Vagina (tissue), 2 donors: ENCODE measurements around the gene SAMD10. TPM values are rescaled to one million over a fixed set of nuclear protein-coding genes. Genes with fewer than 3 reads are reported as not detected.

Experiments
- DNase-seq, 2 donors: peaks; one replicate each; pipeline ENCODE4 v3.0.0-alpha.2; 2017; ENCODE audit errors: extremely low spot score in 2 of 2
- H3K27ac ChIP-seq: fragments of 200-600 bp; sonication (generic); one replicate; pipeline ENCODE4 v1.5.1; 2019
- H3K27me3 ChIP-seq: fragments of 200-600 bp; sonication (generic); one replicate; pipeline ENCODE4 v1.5.1; 2019
- H3K36me3 ChIP-seq, 2 donors: fragments of 200-600 bp; sonication (generic); one replicate each; pipeline ENCODE4 v1.5.1; 2017 to 2019
- H3K4me1 ChIP-seq: fragments of 200-600 bp; sonication (generic); one replicate; pipeline ENCODE4 v1.5.1; 2019
- H3K4me3 ChIP-seq, 2 donors: fragments of 200-600 bp; sonication (generic); 1 replicate in 1 of 2; 2 replicates in 1 of 2; pipeline ENCODE4 v1.5.1; 2016 to 2019
- H3K9me3 ChIP-seq: fragments of 200-600 bp; sonication (generic); one replicate; pipeline ENCODE4 v1.5.1; 2019
- CTCF ChIP-seq, 3 experiments: fragments of 450-650 bp in 2 of 3; fragments of 200-600 bp in 1 of 3; sonication (generic) in 1 of 3; IDR thresholded peaks; one replicate each; pipeline ENCODE4 v1.5.1; 2017 to 2019; ENCODE audit warnings: antibody characterized with exemption in 3 of 3, mild to moderate bottlenecking in 2 of 3, moderate library complexity in 2 of 3
- POLR2A ChIP-seq, 2 donors: fragments of 450-650 bp; IDR thresholded peaks; one replicate each; pipeline ENCODE4 v1.6.1; 2017; ENCODE audit warnings: antibody characterized with exemption in 2 of 2, mild to moderate bottlenecking in 2 of 2, moderate library complexity in 2 of 2
- POLR2AphosphoS5 ChIP-seq, 2 donors: sonication (generic); formaldehyde crosslinking; IDR thresholded peaks; one replicate each; pipeline ENCODE4 v1.9.0; 2017; ENCODE audit warnings: antibody characterized with exemption in 2 of 2, mild to moderate bottlenecking in 2 of 2, low read depth in 1 of 2; ENCODE audit not compliant: insufficient read depth in 1 of 2
- intact Hi-C: fragments of 100-400 bp; cut with DNase I; formaldehyde crosslinking; loops from one replicate; pipeline ENCODE4 v1.15.1; 2023
- total RNA-seq: library from RNA; depleted of rRNA; stranded (reverse); fragments of >200 nt; gene quantifications from one replicate; pipeline ENCODE4 v1.2.3, GENCODE V29; 2016

The SAMD10 gene
- total RNA-seq, 1 donor from 2014 or later: 11.8 TPM

GRCh38 chr20:64024141-64024990 lies 44.9 kb upstream of the SAMD10 start:
- H3K36me3 ChIP-seq: peaks cover 0 to 86% of the 10 kb centered on the region in 2 donors
- intact Hi-C loops: no loop called here
- TF ChIP-seq POLR2A (IDR thresholded peaks at IDR 0.05) (no peak), POLR2AphosphoS5 (IDR thresholded peaks at IDR 0.05; ENCODE audit: insufficient read depth in 1 of 2, low read depth in 1 of 2) (no peak), CTCF (IDR thresholded peaks at IDR 0.05) (no peak)

GRCh38 chr20:64023361-64024140 lies 44.1 kb upstream of the SAMD10 start:
- Histone ChIP-seq H3K36me3 (peaks cover 0 to 88% of the 10 kb centered on the region in 2 donors), H3K9me3 (no peaks in the 10 kb centered on the region), H3K27me3 (no peaks in the 10 kb centered on the region), H3K4me3 (no peak overlapping the region), H3K4me1 (no peaks in the 10 kb centered on the region), H3K27ac (no peak overlapping the region)
- intact Hi-C loops: no loop called here
- TF ChIP-seq CTCF (IDR thresholded peaks at IDR 0.05) (no peak), POLR2AphosphoS5 (IDR thresholded peaks at IDR 0.05; ENCODE audit: insufficient read depth in 1 of 2, low read depth in 1 of 2) (no peak), POLR2A (IDR thresholded peaks at IDR 0.05) (no peak)
- DNase-seq: no peak

More at GRCh38 chr20:64024141-64024990, 44.9 kb upstream of the SAMD10 start:
- Histone ChIP-seq H3K4me1 (no peaks in the 10 kb centered on the region), H3K27me3 (no peaks in the 10 kb centered on the region), H3K9me3 (no peaks in the 10 kb centered on the region), H3K4me3 (no peak overlapping the region), H3K27ac (no peak overlapping the region)
- no peak for DNase-seq

- Histone ChIP-seq H3K4me1 (no peaks in the 10 kb centered on the region), H3K36me3 (peaks cover 0 to 88% of the 10 kb centered on the region in 2 donors), H3K27ac (no peak overlapping the region), H3K27me3 (no peaks in the 10 kb centered on the region), H3K4me3 (no peak overlapping the region), H3K9me3 (no peaks in the 10 kb centered on the region)
- DNase-seq: no peak
- TF ChIP-seq POLR2A (IDR thresholded peaks at IDR 0.05) (no peak), POLR2AphosphoS5 (IDR thresholded peaks at IDR 0.05; ENCODE audit: insufficient read depth in 1 of 2, low read depth in 1 of 2) (no peak), CTCF (IDR thresholded peaks at IDR 0.05) (no peak)
- intact Hi-C loops: no loop called here
These were observed 43.4 kb upstream of the SAMD10 start for GRCh38 chr20:64022671-64023360.

GRCh38 chr20:64021124-64021975 lies 41.9 kb upstream of the SAMD10 start:
- Histone ChIP-seq H3K36me3 (peaks cover 0 to 88% of the 10 kb centered on the region in 2 donors), H3K27me3 (no peaks in the 10 kb centered on the region), H3K4me1 (no peaks in the 10 kb centered on the region), H3K4me3 (no peak overlapping the region), H3K27ac (no peak overlapping the region), H3K9me3 (no peaks in the 10 kb centered on the region)
- TF ChIP-seq POLR2A (IDR thresholded peaks at IDR 0.05) (no peak), POLR2AphosphoS5 (IDR thresholded peaks at IDR 0.05; ENCODE audit: insufficient read depth in 1 of 2, low read depth in 1 of 2) (no peak), CTCF (IDR thresholded peaks at IDR 0.05) (no peak)
- intact Hi-C loops: no loop called here
- DNase-seq: no peak
